Measurements from ENCODE around the gene PPP1R13B.
A peak's percentile ranks its signal among the peaks of the same experiment; 100 is the strongest.
"Not testable (repeated sequence)": the region's sequence is repeated elsewhere in the genome, so short reads cannot be mapped to it uniquely, and the experiment has no call there.

The PPP1R13B gene

GRCh38 chr14:103861413-103862392 is 14.3 kb upstream of the PPP1R13B start:
- no peak for DNase-seq (ENCODE audit: low read depth in 2 of 2)

GRCh38 chr14:103859416-103860202 is 12.2 kb upstream of the PPP1R13B start:
- DNase-seq (ENCODE audit: low read depth in 2 of 2) = no peak

GRCh38 chr14:103858063-103858781 is 10.8 kb upstream of the PPP1R13B start:
- no peak for DNase-seq (ENCODE audit: low read depth in 2 of 2)

GRCh38 chr14:103857256-103857655 is 9.9 kb upstream of the PPP1R13B start:
- DNase-seq (ENCODE audit: low read depth in 2 of 2) = no peak

GRCh38 chr14:103856607-103857006 is 9.2 kb upstream of the PPP1R13B start:
- DNase-seq (ENCODE audit: low read depth in 2 of 2) = no peak

- no peak for DNase-seq (ENCODE audit: low read depth in 2 of 2)
Measured at GRCh38 chr14:103856105-103856504, 8.7 kb upstream of the PPP1R13B start.

GRCh38 chr14:103855734-103856095 is 8.3 kb upstream of the PPP1R13B start:
- no peak for DNase-seq (ENCODE audit: low read depth in 2 of 2)

GRCh38 chr14:103854822-103855733 is 7.7 kb upstream of the PPP1R13B start:
- no peak for DNase-seq (ENCODE audit: low read depth in 2 of 2)

GRCh38 chr14:103854017-103854808 is 6.8 kb upstream of the PPP1R13B start:
- DNase-seq (ENCODE audit: low read depth in 2 of 2) = no peak

GRCh38 chr14:103849151-103849886 is 1.9 kb upstream of the PPP1R13B start:
- DNase-seq (ENCODE audit: low read depth in 2 of 2) = no peak

- DNase-seq (ENCODE audit: low read depth in 2 of 2) = no peak
Measured at GRCh38 chr14:103848175-103849077, 1.1 kb upstream of the PPP1R13B start.

GRCh38 chr14:103846543-103847450 is 578 bp downstream of the PPP1R13B start:
- DNase-seq (ENCODE audit: low read depth in 2 of 2) = no peak

- no peak for DNase-seq (ENCODE audit: low read depth in 2 of 2)
Measured at GRCh38 chr14:103846097-103846496, 1.3 kb downstream of the PPP1R13B start.

- no peak for DNase-seq (ENCODE audit: low read depth in 2 of 2)
Measured at GRCh38 chr14:103845327-103845726, 2.0 kb downstream of the PPP1R13B start.

- not testable (repeated sequence) for DNase-seq (ENCODE audit: low read depth in 2 of 2)
Measured at GRCh38 chr14:103841265-103841664, 6.1 kb downstream of the PPP1R13B start.

GRCh38 chr14:103840014-103840413 is 7.4 kb downstream of the PPP1R13B start:
- peak in 1 of 2 experiments; percentile 11 for DNase-seq (ENCODE audit: low read depth in 2 of 2)

GRCh38 chr14:103839579-103839978 is 7.8 kb downstream of the PPP1R13B start:
- no peak for DNase-seq (ENCODE audit: low read depth in 2 of 2)

Measured in fibroblast of skin of left quadriceps (primary cell).